ENCODE results near the gene TRABD.
"Not testable (repeated sequence)": the region's sequence is repeated elsewhere in the genome, so short reads cannot be mapped to it uniquely, and the experiment has no call there.

Gene TRABD

GRCh38 chr22:50185375-50186087 is at the start of gene TRABD:
TSS of gene TRABD (plus strand) at chr22:50185913. CDS start at chr22:50193061, 7,148 bp downstream.
- peak; percentile 31 to 73 for DNase-seq

- DNase-seq: no peak
Observed at GRCh38 chr22:50136581-50137015, 49.1 kb upstream of the TRABD start.

- DNase-seq: not testable (repeated sequence)
Observed at GRCh38 chr22:50137277-50137676, 48.4 kb upstream of the TRABD start.

- no peak for DNase-seq
Observed at GRCh38 chr22:50138041-50138440, 47.7 kb upstream of the TRABD start.

- DNase-seq: no peak
Observed at GRCh38 chr22:50138988-50139387, 46.7 kb upstream of the TRABD start.

- DNase-seq: no peak
Observed at GRCh38 chr22:50139843-50140415, 45.8 kb upstream of the TRABD start.

- no peak for DNase-seq
Observed at GRCh38 chr22:50140615-50141014, 45.1 kb upstream of the TRABD start.

GRCh38 chr22:50141462-50141861 is 44.3 kb upstream of the TRABD start:
- no peak for DNase-seq

GRCh38 chr22:50141891-50142363 is 43.8 kb upstream of the TRABD start:
- no peak for DNase-seq

GRCh38 chr22:50143096-50143495 is 42.6 kb upstream of the TRABD start:
- no peak for DNase-seq

GRCh38 chr22:50144005-50144614 is 41.6 kb upstream of the TRABD start:
- DNase-seq: no peak

GRCh38 chr22:50145721-50146438 is 39.8 kb upstream of the TRABD start:
- no peak for DNase-seq

- peak in 1 of 2 experiments; percentile 47 for DNase-seq
Observed at GRCh38 chr22:50146439-50147238, 39.1 kb upstream of the TRABD start.

GRCh38 chr22:50147258-50148165 is 38.2 kb upstream of the TRABD start:
- not testable (repeated sequence) for DNase-seq

GRCh38 chr22:50148166-50148500 is 37.6 kb upstream of the TRABD start:
- DNase-seq: no peak

- DNase-seq: peak in 1 of 2 experiments; percentile 70
Observed at GRCh38 chr22:50148991-50149721, 36.6 kb upstream of the TRABD start.

- no peak for DNase-seq
Observed at GRCh38 chr22:50150161-50151129, 35.3 kb upstream of the TRABD start.

- DNase-seq: no peak
Observed at GRCh38 chr22:50151571-50152537, 33.9 kb upstream of the TRABD start.
